Thyroid gland (tissue), 4 donors: ENCODE data around the gene RIPOR2.

Experiments used
- POLR2A ChIP-seq, 2 donors: fragments of 450-650 bp; IDR thresholded peaks; one replicate each; pipeline ENCODE4 v1.6.1; 2017; ENCODE audit warnings: antibody characterized with exemption in 2 of 2, mild to moderate bottlenecking in 2 of 2, moderate library complexity in 1 of 2
- TF ChIP-seq, protein P1 (sequence below), 6 experiments: fragments of 200-600 bp in 3 of 6; fragments of 450-650 bp in 3 of 6; sonication (generic) in 3 of 6; IDR thresholded peaks; one replicate each; pipeline ENCODE4 v1.5.1; 2016 to 2019; ENCODE audit warnings: antibody characterized with exemption in 6 of 6, mild to moderate bottlenecking in 2 of 6, inconsistent platforms in 1 of 6, moderate library complexity in 1 of 6

DNA sequence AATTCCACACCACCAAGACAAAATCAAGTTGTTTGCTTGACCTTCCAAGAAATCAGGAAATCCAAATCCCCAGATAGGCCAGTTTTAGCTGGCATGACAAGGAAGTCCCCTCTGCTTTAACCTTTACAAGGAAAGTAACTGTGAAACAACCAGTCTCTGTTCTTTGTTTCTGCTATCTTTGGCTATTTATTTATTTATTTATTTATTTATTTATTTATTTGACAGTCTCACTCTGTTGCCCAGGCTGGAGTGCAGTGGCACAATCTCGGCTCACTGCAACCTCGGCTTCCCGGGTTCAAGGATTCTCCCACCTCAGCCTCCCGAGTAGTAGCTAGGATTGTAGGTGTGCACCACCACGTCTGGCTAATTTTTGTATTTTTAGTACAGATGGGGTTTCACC is 175.6 kb downstream of the RIPOR2 start:
- TF ChIP-seq, protein P1, sequence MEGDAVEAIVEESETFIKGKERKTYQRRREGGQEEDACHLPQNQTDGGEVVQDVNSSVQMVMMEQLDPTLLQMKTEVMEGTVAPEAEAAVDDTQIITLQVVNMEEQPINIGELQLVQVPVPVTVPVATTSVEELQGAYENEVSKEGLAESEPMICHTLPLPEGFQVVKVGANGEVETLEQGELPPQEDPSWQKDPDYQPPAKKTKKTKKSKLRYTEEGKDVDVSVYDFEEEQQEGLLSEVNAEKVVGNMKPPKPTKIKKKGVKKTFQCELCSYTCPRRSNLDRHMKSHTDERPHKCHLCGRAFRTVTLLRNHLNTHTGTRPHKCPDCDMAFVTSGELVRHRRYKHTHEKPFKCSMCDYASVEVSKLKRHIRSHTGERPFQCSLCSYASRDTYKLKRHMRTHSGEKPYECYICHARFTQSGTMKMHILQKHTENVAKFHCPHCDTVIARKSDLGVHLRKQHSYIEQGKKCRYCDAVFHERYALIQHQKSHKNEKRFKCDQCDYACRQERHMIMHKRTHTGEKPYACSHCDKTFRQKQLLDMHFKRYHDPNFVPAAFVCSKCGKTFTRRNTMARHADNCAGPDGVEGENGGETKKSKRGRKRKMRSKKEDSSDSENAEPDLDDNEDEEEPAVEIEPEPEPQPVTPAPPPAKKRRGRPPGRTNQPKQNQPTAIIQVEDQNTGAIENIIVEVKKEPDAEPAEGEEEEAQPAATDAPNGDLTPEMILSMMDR (IDR thresholded peaks at IDR 0.05) = no peak
- TF ChIP-seq POLR2A (IDR thresholded peaks at IDR 0.05) = no peak
